ENCODE data around the gene FRG1.
"Not testable (repeated sequence)": the region's sequence is repeated elsewhere in the genome, so short reads cannot be mapped to it uniquely, and the experiment has no call there.

FRG1 gene

GRCh38 chr4:189940178-189941004, at the start of gene FRG1:
Gene FRG1 (plus strand): TSS chr4:189940872. CDS start chr4:189941010, 138 bp downstream.
- peak; percentile 97 for DNase-seq

GRCh38 chr4:189897667-189898066, 43.0 kb upstream of the FRG1 start:
- DNase-seq, result no peak

GRCh38 chr4:189899481-189900015, 41.1 kb upstream of the FRG1 start:
- DNase-seq, result not testable (repeated sequence)

GRCh38 chr4:189904420-189905027, 36.1 kb upstream of the FRG1 start:
- DNase-seq, result peak; percentile 66

GRCh38 chr4:189912170-189912569, 28.5 kb upstream of the FRG1 start:
- peak; percentile 4 for DNase-seq

- DNase-seq, result no peak
These were observed 23.3 kb upstream of the FRG1 start for GRCh38 chr4:189917161-189917891.

- no peak for DNase-seq
These were observed 19.6 kb upstream of the FRG1 start for GRCh38 chr4:189921058-189921457.

GRCh38 chr4:189926742-189927141, 13.9 kb upstream of the FRG1 start:
- not testable (repeated sequence) for DNase-seq

- no peak for DNase-seq
These were observed 356 bp downstream of the FRG1 start for GRCh38 chr4:189941005-189941450.

- not testable (repeated sequence) for DNase-seq
These were observed 1.7 kb downstream of the FRG1 start for GRCh38 chr4:189942412-189942811.

GRCh38 chr4:189944077-189944476, 3.4 kb downstream of the FRG1 start:
- DNase-seq, result not testable (repeated sequence)

- DNase-seq, result not testable (repeated sequence)
These were observed 6.2 kb downstream of the FRG1 start for GRCh38 chr4:189946906-189947305.

GRCh38 chr4:189948486-189948885, 7.8 kb downstream of the FRG1 start:
- DNase-seq, result not testable (repeated sequence)

GRCh38 chr4:189969291-189969690, 28.6 kb downstream of the FRG1 start:
- not testable (repeated sequence) for DNase-seq

- no peak for DNase-seq
These were observed 33.0 kb downstream of the FRG1 start for GRCh38 chr4:189973646-189974045.

- no peak for DNase-seq
These were observed 33.4 kb downstream of the FRG1 start for GRCh38 chr4:189974056-189974455.

- DNase-seq, result no peak
These were observed 38.8 kb downstream of the FRG1 start for GRCh38 chr4:189979196-189980047.

GRCh38 chr4:189980292-189980691, 39.6 kb downstream of the FRG1 start:
- not testable (repeated sequence) for DNase-seq

- no peak for DNase-seq
These were observed 41.3 kb downstream of the FRG1 start for GRCh38 chr4:189981970-189982369.

- not testable (repeated sequence) for DNase-seq
These were observed 43.3 kb downstream of the FRG1 start for GRCh38 chr4:189983916-189984526.

- DNase-seq, result not testable (repeated sequence)
These were observed 44.0 kb downstream of the FRG1 start for GRCh38 chr4:189984661-189985060.

Measured in CD4-positive, alpha-beta T cell treated with Interleukin-17A for 1 hour (primary cell).